ENCODE results near the gene SCAMP4. TPM values are rescaled to one million over a fixed set of nuclear protein-coding genes. Genes with fewer than 3 reads are reported as not detected.
A peak's percentile ranks its signal among the peaks of the same experiment; 100 is the strongest.

The SCAMP4 gene
- total and polyA plus RNA-seq, 2 of the 13 experiments (the other 11 are each of a cell fraction or from before 2014, with no cell fraction given): 10.7 to 13.7 TPM

DNA sequence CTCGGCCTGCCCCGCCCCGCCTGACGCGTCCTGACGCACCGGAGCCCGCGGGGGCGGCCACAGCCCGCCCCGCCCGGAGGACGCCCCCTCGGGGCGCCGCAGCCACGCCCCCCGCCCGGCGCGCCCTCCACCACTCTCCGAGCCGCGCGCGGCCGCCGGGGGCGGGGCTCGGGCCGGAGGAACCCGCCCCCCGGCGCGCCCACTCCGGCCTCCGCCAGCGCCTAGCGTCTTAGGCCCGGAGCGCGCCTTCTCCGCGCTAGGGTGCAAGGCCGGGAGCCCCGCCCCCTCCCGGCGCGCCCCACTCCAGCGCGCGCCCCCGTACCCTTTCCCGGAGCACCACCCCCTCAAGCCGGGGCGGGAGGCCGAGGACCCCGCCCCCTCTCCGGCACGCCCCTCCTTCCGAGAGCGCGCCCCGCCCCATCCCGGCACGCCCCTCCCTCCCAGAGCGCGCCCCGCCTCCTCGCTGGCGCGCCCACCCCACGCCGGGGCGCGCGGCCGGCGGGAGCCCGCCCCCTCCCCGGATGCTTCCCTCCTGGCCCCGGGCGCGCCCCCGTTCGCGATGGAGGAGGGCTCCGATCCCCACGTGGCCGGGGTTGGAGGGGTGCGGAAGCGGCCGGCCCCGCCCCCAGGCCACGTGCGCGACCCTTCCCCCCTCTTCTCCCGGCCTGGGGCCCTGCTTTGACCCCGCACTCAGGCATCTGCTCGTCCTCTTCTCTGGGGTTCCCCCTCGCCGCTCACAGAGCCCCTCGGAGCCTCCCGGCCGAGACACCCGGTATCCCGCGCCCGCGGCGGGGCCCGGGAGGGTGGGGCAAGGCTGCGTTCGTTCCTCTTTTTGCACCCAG is 41.3 kb upstream of the SCAMP4 start (continued):
- TF ChIP-seq, protein P1, sequence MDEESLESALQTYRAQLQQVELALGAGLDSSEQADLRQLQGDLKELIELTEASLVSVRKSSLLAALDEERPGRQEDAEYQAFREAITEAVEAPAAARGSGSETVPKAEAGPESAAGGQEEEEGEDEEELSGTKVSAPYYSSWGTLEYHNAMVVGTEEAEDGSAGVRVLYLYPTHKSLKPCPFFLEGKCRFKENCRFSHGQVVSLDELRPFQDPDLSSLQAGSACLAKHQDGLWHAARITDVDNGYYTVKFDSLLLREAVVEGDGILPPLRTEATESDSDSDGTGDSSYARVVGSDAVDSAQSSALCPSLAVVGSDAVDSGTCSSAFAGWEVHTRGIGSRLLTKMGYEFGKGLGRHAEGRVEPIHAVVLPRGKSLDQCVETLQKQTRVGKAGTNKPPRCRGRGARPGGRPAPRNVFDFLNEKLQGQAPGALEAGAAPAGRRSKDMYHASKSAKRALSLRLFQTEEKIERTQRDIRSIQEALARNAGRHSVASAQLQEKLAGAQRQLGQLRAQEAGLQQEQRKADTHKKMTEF (CRISPR knock-in tag; IDR thresholded peaks at IDR 0.05): peak; percentile 49; the same call in 1 of the 2 replicates
- TF ChIP-seq ZNF160 (CRISPR knock-in tag; IDR thresholded peaks at IDR 0.05) (peak; percentile 63; the same call in 1 of the 2 replicates), ELF1 (CRISPR knock-in tag; IDR thresholded peaks at IDR 0.05) (peak; percentile 60), FOXP1 (IDR thresholded peaks at IDR 0.05) (no peak), FOXP1 (CRISPR knock-in tag; IDR thresholded peaks at IDR 0.05) (no peak), MXD4 (CRISPR knock-in tag; IDR thresholded peaks at IDR 0.05) (peak; percentile 97), ZFP36L1 (CRISPR knock-in tag; IDR thresholded peaks at IDR 0.05) (peak; percentile 36; the same call in 1 of the 2 replicates), ZSCAN22 (CRISPR knock-in tag; IDR thresholded peaks at IDR 0.05) (peak; percentile 53; the same call in 1 of the 2 replicates), MBD4 (IDR thresholded peaks at IDR 0.05; ENCODE audit: borderline replicate concordance, low read length) (no peak), HIVEP1 (CRISPR knock-in tag; IDR thresholded peaks at IDR 0.05) (peak; percentile 55; the same call in 1 of the 2 replicates), CEBPG (CRISPR knock-in tag; IDR thresholded peaks at IDR 0.05) (no peak), MZF1 (CRISPR knock-in tag; IDR thresholded peaks at IDR 0.05; ENCODE audit: borderline replicate concordance) (no peak), ZNF451 (CRISPR knock-in tag; IDR thresholded peaks at IDR 0.05) (0 out of 2 replicates have a peak, but pooled peaks have one; percentile 25), TAF15 (IDR thresholded peaks at IDR 0.05; ENCODE audit: low read depth, low read length, poor library complexity, severe bottlenecking) (peak; percentile 19), ZNF670 (CRISPR knock-in tag; IDR thresholded peaks at IDR 0.05; ENCODE audit: borderline replicate concordance) (0 out of 2 replicates have a peak, but pooled peaks have one; percentile 47), MAFF (IDR thresholded peaks at IDR 0.05; ENCODE audit: low read depth, low read length) (no peak)
- TF ChIP-seq, protein P2, sequence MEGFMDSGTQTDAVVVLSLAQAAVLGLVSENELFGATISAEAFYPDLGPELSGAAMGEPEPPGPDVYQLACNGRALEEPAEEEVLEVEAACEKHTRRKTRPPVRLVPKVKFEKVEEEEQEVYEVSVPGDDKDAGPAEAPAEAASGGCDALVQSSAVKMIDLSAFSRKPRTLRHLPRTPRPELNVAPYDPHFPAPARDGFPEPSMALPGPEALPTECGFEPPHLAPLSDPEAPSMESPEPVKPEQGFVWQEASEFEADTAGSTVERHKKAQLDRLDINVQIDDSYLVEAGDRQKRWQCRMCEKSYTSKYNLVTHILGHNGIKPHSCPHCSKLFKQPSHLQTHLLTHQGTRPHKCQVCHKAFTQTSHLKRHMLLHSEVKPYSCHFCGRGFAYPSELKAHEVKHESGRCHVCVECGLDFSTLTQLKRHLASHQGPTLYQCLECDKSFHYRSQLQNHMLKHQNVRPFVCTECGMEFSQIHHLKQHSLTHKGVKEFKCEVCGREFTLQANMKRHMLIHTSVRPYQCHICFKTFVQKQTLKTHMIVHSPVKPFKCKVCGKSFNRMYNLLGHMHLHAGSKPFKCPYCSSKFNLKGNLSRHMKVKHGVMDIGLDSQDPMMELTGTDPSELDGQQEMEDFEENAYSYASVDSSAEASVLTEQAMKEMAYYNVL (CRISPR knock-in tag; IDR thresholded peaks at IDR 0.05; ENCODE audit: borderline replicate concordance): 0 out of 2 replicates have a peak, but pooled peaks have one; percentile 61
- TF ChIP-seq, protein P3, sequence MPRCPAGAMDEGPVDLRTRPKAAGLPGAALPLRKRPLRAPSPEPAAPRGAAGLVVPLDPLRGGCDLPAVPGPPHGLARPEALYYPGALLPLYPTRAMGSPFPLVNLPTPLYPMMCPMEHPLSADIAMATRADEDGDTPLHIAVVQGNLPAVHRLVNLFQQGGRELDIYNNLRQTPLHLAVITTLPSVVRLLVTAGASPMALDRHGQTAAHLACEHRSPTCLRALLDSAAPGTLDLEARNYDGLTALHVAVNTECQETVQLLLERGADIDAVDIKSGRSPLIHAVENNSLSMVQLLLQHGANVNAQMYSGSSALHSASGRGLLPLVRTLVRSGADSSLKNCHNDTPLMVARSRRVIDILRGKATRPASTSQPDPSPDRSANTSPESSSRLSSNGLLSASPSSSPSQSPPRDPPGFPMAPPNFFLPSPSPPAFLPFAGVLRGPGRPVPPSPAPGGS (CRISPR knock-in tag; IDR thresholded peaks at IDR 0.05): peak; percentile 40; the same call in 1 of the 2 replicates
- TF ChIP-seq, protein P4, sequence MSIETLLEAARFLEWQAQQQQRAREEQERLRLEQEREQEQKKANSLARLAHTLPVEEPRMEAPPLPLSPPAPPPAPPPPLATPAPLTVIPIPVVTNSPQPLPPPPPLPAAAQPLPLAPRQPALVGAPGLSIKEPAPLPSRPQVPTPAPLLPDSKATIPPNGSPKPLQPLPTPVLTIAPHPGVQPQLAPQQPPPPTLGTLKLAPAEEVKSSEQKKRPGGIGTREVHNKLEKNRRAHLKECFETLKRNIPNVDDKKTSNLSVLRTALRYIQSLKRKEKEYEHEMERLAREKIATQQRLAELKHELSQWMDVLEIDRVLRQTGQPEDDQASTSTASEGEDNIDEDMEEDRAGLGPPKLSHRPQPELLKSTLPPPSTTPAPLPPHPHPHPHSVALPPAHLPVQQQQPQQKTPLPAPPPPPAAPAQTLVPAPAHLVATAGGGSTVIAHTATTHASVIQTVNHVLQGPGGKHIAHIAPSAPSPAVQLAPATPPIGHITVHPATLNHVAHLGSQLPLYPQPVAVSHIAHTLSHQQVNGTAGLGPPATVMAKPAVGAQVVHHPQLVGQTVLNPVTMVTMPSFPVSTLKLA (IDR thresholded peaks at IDR 0.05): peak; percentile 98
- TF ChIP-seq, protein P5, sequence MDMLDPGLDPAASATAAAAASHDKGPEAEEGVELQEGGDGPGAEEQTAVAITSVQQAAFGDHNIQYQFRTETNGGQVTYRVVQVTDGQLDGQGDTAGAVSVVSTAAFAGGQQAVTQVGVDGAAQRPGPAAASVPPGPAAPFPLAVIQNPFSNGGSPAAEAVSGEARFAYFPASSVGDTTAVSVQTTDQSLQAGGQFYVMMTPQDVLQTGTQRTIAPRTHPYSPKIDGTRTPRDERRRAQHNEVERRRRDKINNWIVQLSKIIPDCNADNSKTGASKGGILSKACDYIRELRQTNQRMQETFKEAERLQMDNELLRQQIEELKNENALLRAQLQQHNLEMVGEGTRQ (IDR thresholded peaks at IDR 0.05; ENCODE audit: low read depth, low read length): peak; percentile 73
- TF ChIP-seq, protein P5 (CRISPR knock-in tag; IDR thresholded peaks at IDR 0.05; ENCODE audit: borderline replicate concordance): peak; percentile 59; the same call in 1 of the 2 replicates

All from HepG2 (cell line).